Smooth muscle cell (in vitro differentiated cells): ENCODE results near the gene ANGPTL8. TPM values are rescaled to one million over a fixed set of nuclear protein-coding genes. Genes with fewer than 3 reads are reported as not detected.

Experiments used
- DNase-seq: peaks from one replicate; lab custom pipeline; 2025; ENCODE audit not compliant: unreplicated experiment; lab: John Stamatoyannopoulos, UW
- H2AFZ ChIP-seq: fragments of 200-600 bp; sonication (generic); 2 replicates; pipeline ENCODE4 v1.6.0; 2016; ENCODE audit warnings: antibody characterized with exemption, low read depth, mild to moderate bottlenecking
- H3F3A ChIP-seq: fragments of 200-600 bp; sonication (generic); 2 replicates; pipeline ENCODE4 v1.6.0; 2017; ENCODE audit warnings: antibody characterized with exemption, low read depth
- H3K27ac ChIP-seq: fragments of 200-600 bp; sonication (generic); 2 replicates; pipeline ENCODE4 v1.5.1; 2016; ENCODE audit warnings: low read depth, mild to moderate bottlenecking
- H3K27me3 ChIP-seq: fragments of 200-600 bp; sonication (generic); 2 replicates; pipeline ENCODE4 v1.6.1; 2016; ENCODE audit warnings: low read depth, mild to moderate bottlenecking
- H3K36me3 ChIP-seq: fragments of 200-600 bp; sonication (generic); 2 replicates; pipeline ENCODE4 v1.5.1; 2016; ENCODE audit warnings: low read depth
- H3K4me1 ChIP-seq: fragments of 200-600 bp; sonication (generic); 2 replicates; pipeline ENCODE4 v1.5.1; 2016; ENCODE audit warnings: low read depth
- H3K4me2 ChIP-seq: fragments of 200-600 bp; sonication (generic); 2 replicates; pipeline ENCODE4 v1.6.0; 2016; ENCODE audit warnings: mild to moderate bottlenecking
- H3K4me3 ChIP-seq: fragments of 200-600 bp; sonication (generic); 2 replicates; pipeline ENCODE4 v1.5.1; 2016; ENCODE audit warnings: mild to moderate bottlenecking
- H3K79me2 ChIP-seq: fragments of 200-600 bp; sonication (generic); 2 replicates; pipeline ENCODE4 v1.6.0; 2016; ENCODE audit warnings: low read depth, mild to moderate bottlenecking
- H3K9ac ChIP-seq: fragments of 200-600 bp; sonication (generic); 2 replicates; pipeline ENCODE4 v1.6.0; 2016; ENCODE audit warnings: low read depth
- H3K9me3 ChIP-seq: fragments of 200-600 bp; sonication (generic); replicated peaks from 2 replicates; pipeline ENCODE4 v1.5.1; 2016; ENCODE audit warnings: low read depth
- H4K20me1 ChIP-seq: fragments of 200-600 bp; sonication (generic); 2 replicates; pipeline ENCODE4 v1.6.0; 2016; ENCODE audit warnings: low read depth
- CTCF ChIP-seq: fragments of 200-600 bp; sonication (generic); IDR thresholded peaks from 2 replicates; pipeline ENCODE4 v1.5.1; 2017; ENCODE audit warnings: borderline replicate concordance, mild to moderate bottlenecking, antibody characterized with exemption; ENCODE audit not compliant: insufficient read depth, poor library complexity, severe bottlenecking
- WGBS: methylation state at CpG from one replicate; pipeline ENCODE4 v1.1.7; 2016; ENCODE audit warnings: low lambda C conversion rate; 5-methylcytosine and 5-hydroxymethylcytosine counted together
- polyA plus RNA-seq: library from polyadenylated mRNA; unstranded; fragments of >200 nt; fragmentation: Nextera tagmentation; extraction: Ambion mirVana; gene quantifications from 2 replicates; pipeline ENCODE4 v1.2.1, GENCODE V29; 2016
- total RNA-seq: library from RNA; depleted of rRNA; stranded (reverse); fragments of >200 nt; gene quantifications from 2 replicates; pipeline ENCODE4 v1.2.3, GENCODE V29; 2014

The ANGPTL8 gene
- total and polyA plus RNA-seq, 2 experiments from 2014 or later, result 0.54 to 0.80 TPM

- no peak for TF ChIP-seq CTCF
- H3K4me3 ChIP-seq, result no peak overlapping the region
- WGBS, result 98% methylated on average over 14 of the region's 14 CpGs
- DNase-seq, result no peak
- no peaks in the 10 kb centered on the region for H3K4me1 ChIP-seq
- no peaks in the 10 kb centered on the region for H3K9me3 ChIP-seq
- H3K4me2 ChIP-seq, result no peak overlapping the region
- no peaks in the 10 kb centered on the region for H3K36me3 ChIP-seq
- no peaks in the 10 kb centered on the region for H3K27me3 ChIP-seq
- H2AFZ ChIP-seq, result no peak overlapping the region
- H3K79me2 ChIP-seq, result no peaks in the 10 kb centered on the region
- no peaks in the 10 kb centered on the region for H4K20me1 ChIP-seq
- H3F3A ChIP-seq, result no peaks in the 10 kb centered on the region
- no peak overlapping the region for H3K9ac ChIP-seq
- no peak overlapping the region for H3K27ac ChIP-seq
Measured at GRCh38 chr19:11247934-11248333, 8.5 kb downstream of the ANGPTL8 start.

- Histone ChIP-seq H3K9ac (no peak overlapping the region), H3K79me2 (no peaks in the 10 kb centered on the region), H3K27me3 (no peaks in the 10 kb centered on the region), H3K9me3 (no peaks in the 10 kb centered on the region), H4K20me1 (no peaks in the 10 kb centered on the region), H2AFZ (no peak overlapping the region), H3K4me3 (no peak overlapping the region), H3K36me3 (no peaks in the 10 kb centered on the region), H3K4me2 (no peak overlapping the region), H3F3A (no peaks in the 10 kb centered on the region), H3K4me1 (no peaks in the 10 kb centered on the region), H3K27ac (no peak overlapping the region)
- no peak for TF ChIP-seq CTCF
- 97% methylated on average over 2 of the region's 2 CpGs for WGBS
- no peak for DNase-seq
Measured at GRCh38 chr19:11248852-11249251, 9.4 kb downstream of the ANGPTL8 start.

- Histone ChIP-seq H3K4me2 (no peak overlapping the region), H2AFZ (no peak overlapping the region), H3K4me3 (no peak overlapping the region), H3F3A (no peaks in the 10 kb centered on the region), H3K4me1 (no peaks in the 10 kb centered on the region), H3K36me3 (no peaks in the 10 kb centered on the region), H3K9ac (no peak overlapping the region), H3K9me3 (no peaks in the 10 kb centered on the region), H3K79me2 (no peaks in the 10 kb centered on the region), H4K20me1 (no peaks in the 10 kb centered on the region), H3K27ac (no peak overlapping the region), H3K27me3 (no peaks in the 10 kb centered on the region)
- no peak for DNase-seq
- TF ChIP-seq CTCF, result no peak
- 98% methylated on average over 4 of the region's 4 CpGs for WGBS
Measured at GRCh38 chr19:11251217-11251616, 11.8 kb downstream of the ANGPTL8 start.

- no peak for DNase-seq
- no peak for TF ChIP-seq CTCF
Measured at GRCh38 chr19:11251650-11252314, 12.4 kb downstream of the ANGPTL8 start.

More at GRCh38 chr19:11251650-11252314, 12.4 kb downstream of the ANGPTL8 start:
- no peak overlapping the region for H2AFZ ChIP-seq
- H3K27ac ChIP-seq, result no peak overlapping the region
- H3K27me3 ChIP-seq, result no peaks in the 10 kb centered on the region
- H3F3A ChIP-seq, result no peaks in the 10 kb centered on the region
- H3K79me2 ChIP-seq, result no peaks in the 10 kb centered on the region
- no peaks in the 10 kb centered on the region for H3K9me3 ChIP-seq
- H3K4me2 ChIP-seq, result no peak overlapping the region
- H4K20me1 ChIP-seq, result no peaks in the 10 kb centered on the region
- H3K9ac ChIP-seq, result no peak overlapping the region
- no peaks in the 10 kb centered on the region for H3K36me3 ChIP-seq
- no peaks in the 10 kb centered on the region for H3K4me1 ChIP-seq
- WGBS, result 95% methylated on average over 11 of the region's 11 CpGs
- H3K4me3 ChIP-seq, result no peak overlapping the region
